Panc1 (cell line): ENCODE results near the gene CNTN4. TPM values are rescaled to one million over a fixed set of nuclear protein-coding genes. Genes with fewer than 3 reads are reported as not detected.

ENCODE experiments used
- ATAC-seq: fragments of 200-7000 bp; cut with Tn5 transposase; 2 replicates; pipeline ENCODE4 v1.9.1; 2020; ENCODE audit warnings: mild to moderate bottlenecking, moderate library complexity
- BruUV-seq: library from RNA; stranded (reverse); fragments of 400-500 nt; replicated peaks from 2 replicates; lab custom pipeline; 2021; lab: Mats Ljungman, UMichigan
- CTCF ChIA-PET: fragments of 300-600 bp; sonication (Branson Sonifier 250); formaldehyde crosslinking; loops from one replicate; lab custom pipeline; 2022; ENCODE audit warnings: antibody characterized with exemption; lab: Charles Lee
- POLR2A ChIA-PET: fragments of 300-600 bp; sonication (Branson Sonifier 250); formaldehyde crosslinking; loops from one replicate; lab custom pipeline; 2022; ENCODE audit warnings: antibody characterized with exemption; lab: Charles Lee
- DNase-seq: peaks from one replicate; pipeline ENCODE4 v3.0.0-alpha.2; 2010; ENCODE audit warnings: low read depth, low spot score
- H3K27ac ChIP-seq: 2 replicates; pipeline ENCODE4 v1.5.1; 2011; ENCODE audit warnings: mild to moderate bottlenecking, low read length, inconsistent platforms
- H3K27me3 ChIP-seq: fragments of 200-500 bp; sonication (Bioruptor generic); 2 replicates; pipeline ENCODE4 v1.6.0; 2014; ENCODE audit warnings: low read length, inconsistent platforms; ENCODE audit not compliant: control insufficient read depth, insufficient read depth
- H3K36me3 ChIP-seq: fragments of 200-500 bp; sonication (Bioruptor generic); 2 replicates; pipeline ENCODE4 v1.5.1; 2014; ENCODE audit warnings: inconsistent platforms, mild to moderate bottlenecking, low read length, moderate library complexity; ENCODE audit not compliant: control insufficient read depth, insufficient read depth
- H3K4me1 ChIP-seq: 2 replicates; pipeline ENCODE4 v1.5.1; 2011; ENCODE audit warnings: inconsistent platforms, mild to moderate bottlenecking, low read length, moderate library complexity; ENCODE audit not compliant: control insufficient read depth, insufficient read depth
- H3K4me3 ChIP-seq, 2 experiments: 2 replicates each; pipeline ENCODE4 v1.5.1; 2011 to 2012; ENCODE audit warnings: low read depth in 2 of 2, low read length in 2 of 2, mild to moderate bottlenecking in 2 of 2, inconsistent platforms in 1 of 2, moderate library complexity in 1 of 2
- H3K9me3 ChIP-seq: fragments of 200-500 bp; sonication (Bioruptor generic); 2 replicates; pipeline ENCODE4 v1.5.1; 2014; ENCODE audit warnings: low read depth, mild to moderate bottlenecking, inconsistent platforms, low read length, moderate library complexity; ENCODE audit not compliant: control insufficient read depth, insufficient read depth
- CTCF ChIP-seq: fragments of 450-650 bp; IDR thresholded peaks from 2 replicates; pipeline ENCODE4 v1.5.1; 2017; ENCODE audit warnings: mild to moderate bottlenecking
- POLR2AphosphoS5 ChIP-seq: IDR thresholded peaks from 2 replicates; pipeline ENCODE4 v1.6.1; 2012; ENCODE audit warnings: mild to moderate bottlenecking, low read depth, low read length, moderate library complexity
- REST ChIP-seq, 2 experiments: IDR thresholded peaks; 2 replicates each; pipeline ENCODE4 v1.6.1; 2011 to 2012; ENCODE audit warnings: low read depth in 2 of 2, control low read depth in 1 of 2, low read length in 1 of 2, mild to moderate bottlenecking in 1 of 2, moderate library complexity in 1 of 2; ENCODE audit not compliant: insufficient read depth in 1 of 2
- SIN3A ChIP-seq: IDR thresholded peaks from 2 replicates; pipeline ENCODE4 v1.6.1; 2012; ENCODE audit warnings: low read depth, mild to moderate bottlenecking, low read length, moderate library complexity, borderline replicate concordance; ENCODE audit not compliant: insufficient read depth
- TCF7L2 ChIP-seq: IDR thresholded peaks from 2 replicates; pipeline ENCODE4 v1.6.1; 2011; ENCODE audit warnings: mild to moderate bottlenecking, low read depth, low read length, inconsistent platforms
- in situ Hi-C: cut with HindIII; loops from 2 replicates; pipeline ENCODE4 v1.10.0; 2016; ENCODE audit warnings: low sequenced_read_pairs, low pct_unique_long_range_greater_than_20kb
- intact Hi-C: fragments of 100-400 bp; cut with micrococcal nuclease; formaldehyde crosslinking; loops from one replicate; pipeline ENCODE4 v1.10.0; 2022; ENCODE audit not compliant: unreplicated experiment
- total RNA-seq: library from RNA; stranded (reverse); gene quantifications from one replicate; pipeline ENCODE4 v1.2.1, GENCODE V29; 2021; ENCODE audit not compliant: unreplicated experiment

The CNTN4 gene
- total RNA-seq, 1 experiment from 2014 or later: not detected

- H3K36me3 ChIP-seq: no peaks in the 10 kb centered on the region
- no peak overlapping the region for H3K27ac ChIP-seq
- H3K4me3 ChIP-seq: no peak overlapping the region
- BruUV-seq: no TSS peak
- no peaks in the 10 kb centered on the region for H3K9me3 ChIP-seq
- H3K4me1 ChIP-seq: no peaks in the 10 kb centered on the region
- CTCF ChIA-PET: no interaction called here
- no peak for TF ChIP-seq REST (IDR thresholded peaks at IDR 0.05; ENCODE audit: insufficient read depth in 1 of 2, low read depth in 2 of 2, low read length in 1 of 2)
- no peak for TF ChIP-seq TCF7L2
- TF ChIP-seq CTCF: no peak
- TF ChIP-seq SIN3A: no peak
- TF ChIP-seq POLR2AphosphoS5: no peak
- intact Hi-C loops (no loop called here), in situ Hi-C loops (no loop called here)
- no peaks in the 10 kb centered on the region for H3K27me3 ChIP-seq
- POLR2A ChIA-PET: no interaction called here
- DNase-seq (no peak), ATAC-seq (no peak)
These were observed 562.4 kb downstream of the CNTN4 start for GRCh38 chr3:2661078-2661477.

GRCh38 chr3:2677501-2677900, 578.8 kb downstream of the CNTN4 start:
- ChIA-PET CTCF (no interaction called here), POLR2A (no interaction called here)
- no peak overlapping the region for H3K4me3 ChIP-seq
- TF ChIP-seq TCF7L2: no peak
- no peak for TF ChIP-seq CTCF
- no peak for TF ChIP-seq REST (IDR thresholded peaks at IDR 0.05; ENCODE audit: insufficient read depth in 1 of 2, low read depth in 2 of 2, low read length in 1 of 2)
- TF ChIP-seq SIN3A: no peak
- TF ChIP-seq POLR2AphosphoS5: no peak
- H3K27me3 ChIP-seq: no peaks in the 10 kb centered on the region
- no TSS peak for BruUV-seq
- no peaks in the 10 kb centered on the region for H3K36me3 ChIP-seq
- no peak overlapping the region for H3K27ac ChIP-seq
- intact Hi-C loops (no loop called here), in situ Hi-C loops (no loop called here)
- no peaks in the 10 kb centered on the region for H3K4me1 ChIP-seq
- H3K9me3 ChIP-seq: no peaks in the 10 kb centered on the region
- DNase-seq (no peak), ATAC-seq (no peak)
